ENCODE data around the gene RNASE13. TPM values are rescaled to one million over a fixed set of nuclear protein-coding genes. Genes with fewer than 3 reads are reported as not detected.

The RNASE13 gene
- total RNA-seq, 1 experiment from 2014 or later = not detected

DNA sequence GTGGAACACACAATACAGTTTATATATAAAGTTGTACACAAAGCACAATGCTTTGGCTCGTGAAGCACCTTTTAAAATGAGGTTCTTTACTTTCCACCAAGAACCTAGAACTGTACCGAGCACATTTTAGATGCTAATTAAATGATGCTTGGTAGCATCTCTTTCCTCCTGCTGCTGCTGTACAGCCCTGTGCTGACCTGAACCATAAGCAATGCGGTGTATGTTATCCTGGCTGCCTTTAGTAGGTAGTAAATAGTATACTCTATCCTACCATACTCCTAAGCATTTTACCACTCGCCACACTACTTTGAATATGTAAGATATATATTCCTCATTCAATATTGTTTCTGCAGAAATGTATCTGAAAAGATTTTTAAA lies 20.1 kb upstream of the RNASE13 start:
- in situ Hi-C loops (cut with HindIII; ENCODE audit: low pct_unique_long_range_greater_than_20kb, low sequenced_read_pairs) (no loop called here), intact Hi-C loops (cut with micrococcal nuclease; ENCODE audit: unreplicated experiment) (no loop called here)
- TF ChIP-seq SIN3A (IDR thresholded peaks at IDR 0.05; ENCODE audit: borderline replicate concordance, insufficient read depth, low read depth, low read length) (no peak), CTCF (IDR thresholded peaks at IDR 0.05) (no peak)
- Histone ChIP-seq H3K9me3 (ENCODE audit: control insufficient read depth, insufficient read depth, low read depth, low read length) (no peaks in the 10 kb centered on the region), H3K27me3 (ENCODE audit: control insufficient read depth, insufficient read depth, low read length) (no peaks in the 10 kb centered on the region), H3K4me1 (ENCODE audit: control insufficient read depth, insufficient read depth, low read length) (no peaks in the 10 kb centered on the region), H3K4me3 (ENCODE audit: low read depth in 2 of 2, low read length in 2 of 2) (no peak overlapping the region), H3K27ac (ENCODE audit: low read length) (no peak overlapping the region), H3K36me3 (ENCODE audit: control insufficient read depth, insufficient read depth, low read length) (no peaks in the 10 kb centered on the region)
- DNase-seq (ENCODE audit: low read depth, low spot score) = no peak
- no TSS peak for BruUV-seq (replicated peaks)
- ChIA-PET CTCF (no interaction called here), POLR2A (no interaction called here)
- ATAC-seq = no peak

- H3K27me3 ChIP-seq (ENCODE audit: control insufficient read depth, insufficient read depth, low read length) = no peaks in the 10 kb centered on the region
- CTCF ChIA-PET = interaction anchor here (0.6 kb wide), 1 partner anchor 33 kb away, joined by 4 read pairs; no protein-coding TSS in a partner anchor
- no peaks in the 10 kb centered on the region for H3K4me1 ChIP-seq (ENCODE audit: control insufficient read depth, insufficient read depth, low read length)
- DNase-seq (ENCODE audit: low read depth, low spot score) (no peak), ATAC-seq (no peak)
- H3K36me3 ChIP-seq (ENCODE audit: control insufficient read depth, insufficient read depth, low read length) = no peaks in the 10 kb centered on the region
- BruUV-seq (replicated peaks) = no TSS peak
- no peak overlapping the region for H3K27ac ChIP-seq (ENCODE audit: low read length)
- POLR2A ChIA-PET = no interaction called here
- intact Hi-C loops (cut with micrococcal nuclease; ENCODE audit: unreplicated experiment) = no loop called here
- no peak overlapping the region for H3K4me3 ChIP-seq (ENCODE audit: low read depth in 2 of 2, low read length in 2 of 2)
- TF ChIP-seq CTCF (IDR thresholded peaks at IDR 0.05) (no peak), REST (IDR thresholded peaks at IDR 0.05; ENCODE audit: insufficient read depth in 1 of 2, low read depth in 2 of 2, low read length in 1 of 2) (no peak), SIN3A (IDR thresholded peaks at IDR 0.05; ENCODE audit: borderline replicate concordance, insufficient read depth, low read depth, low read length) (no peak), TCF7L2 (IDR thresholded peaks at IDR 0.05; ENCODE audit: low read depth, low read length) (no peak), POLR2AphosphoS5 (IDR thresholded peaks at IDR 0.05; ENCODE audit: low read depth, low read length) (no peak)
- no peaks in the 10 kb centered on the region for H3K9me3 ChIP-seq (ENCODE audit: control insufficient read depth, insufficient read depth, low read depth, low read length)
- in situ Hi-C loops (cut with HindIII; ENCODE audit: low pct_unique_long_range_greater_than_20kb, low sequenced_read_pairs) = no loop called here
Observed at GRCh38 chr14:21054123-21054767, 19.6 kb upstream of the RNASE13 start.

Data from Panc1 (cell line).